SJCRH30 (cell line): ENCODE data around the gene XAGE3. TPM values are rescaled to one million over a fixed set of nuclear protein-coding genes. Genes with fewer than 3 reads are reported as not detected.
"Not testable (repeated sequence)": the region's sequence is repeated elsewhere in the genome, so short reads cannot be mapped to it uniquely, and the experiment has no call there.

Experiments used
- DNase-seq, 2 experiments: peaks; one replicate each; pipeline ENCODE4 v3.0.0-alpha.2; 2015 to 2020
- H3K27ac ChIP-seq: fragments of 250-450 bp; sonication (Bioruptor Pico); 2 replicates; pipeline ENCODE4 v1.5.1; 2020; ENCODE audit warnings: mild to moderate bottlenecking, moderate library complexity
- H3K27me3 ChIP-seq: fragments of 250-450 bp; sonication (Bioruptor Pico); 2 replicates; pipeline ENCODE4 v1.5.1; 2020; ENCODE audit warnings: mild to moderate bottlenecking, moderate library complexity
- H3K36me3 ChIP-seq: fragments of 250-450 bp; sonication (Bioruptor Pico); 2 replicates; pipeline ENCODE4 v1.5.1; 2020; ENCODE audit warnings: mild to moderate bottlenecking, moderate library complexity
- H3K4me1 ChIP-seq: fragments of 250-450 bp; sonication (Bioruptor Pico); 2 replicates; pipeline ENCODE4 v1.5.1; 2020; ENCODE audit warnings: mild to moderate bottlenecking, moderate library complexity
- H3K4me3 ChIP-seq: fragments of 250-450 bp; sonication (Bioruptor Pico); 2 replicates; pipeline ENCODE4 v1.5.1; 2020; ENCODE audit warnings: mild to moderate bottlenecking, moderate library complexity
- H3K9me3 ChIP-seq: fragments of 250-450 bp; sonication (Bioruptor Pico); replicated peaks from 2 replicates; pipeline ENCODE4 v1.5.1; 2020; ENCODE audit warnings: mild to moderate bottlenecking, moderate library complexity
- total RNA-seq: library from RNA; depleted of rRNA; stranded (reverse); fragments of >200 nt; shearing (Covaris generic); gene quantifications from 2 replicates; pipeline ENCODE4 v1.2.3, GENCODE V29; 2014; rRNA removed

XAGE3 gene
- total RNA-seq, 1 experiment from 2014 or later: not detected

DNA sequence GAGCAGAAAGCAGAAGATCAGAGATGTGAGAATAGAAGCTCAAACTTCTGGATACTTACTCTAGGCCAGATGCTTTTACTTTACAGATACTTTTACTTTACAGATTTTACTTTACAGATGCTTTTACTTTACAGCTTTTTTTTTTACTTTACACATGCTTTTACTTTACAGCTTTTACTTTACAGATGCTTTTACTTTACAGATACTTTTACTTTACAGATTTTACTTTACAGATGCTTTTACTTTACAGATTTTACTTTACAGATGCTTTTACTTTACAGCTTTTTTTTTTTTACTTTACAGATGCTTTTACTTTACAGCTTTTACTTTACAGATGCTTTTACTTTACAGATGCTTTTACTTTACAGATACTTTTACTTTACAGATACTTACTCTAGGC, 5.9 kb upstream of the XAGE3 start:
- H3K27me3 ChIP-seq, H3K27ac ChIP-seq, H3K4me1 ChIP-seq, H3K9me3 ChIP-seq, H3K4me3 ChIP-seq, H3K36me3 ChIP-seq, DNase-seq: not testable (repeated sequence)

DNA sequence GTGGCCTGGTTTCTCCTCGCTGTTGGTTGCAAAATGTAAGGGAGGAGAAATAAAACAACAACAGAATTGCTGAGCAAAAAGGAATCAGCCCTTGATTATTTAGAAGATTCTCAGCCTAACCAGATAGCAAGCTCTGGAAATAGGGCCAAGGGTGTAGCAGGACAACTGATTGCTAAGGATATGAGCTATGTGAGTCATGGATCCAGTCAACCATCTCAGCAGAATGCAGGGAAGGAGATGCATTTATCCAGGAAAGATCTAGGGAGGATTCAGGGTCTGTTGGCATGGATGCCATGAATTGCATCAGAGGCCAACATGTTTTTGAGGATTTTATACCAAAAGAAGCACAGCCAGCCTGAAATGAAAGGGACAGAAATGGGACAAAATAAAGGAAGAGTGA, 2.2 kb upstream of the XAGE3 start:
- no peak for DNase-seq
- no peak overlapping the region for H3K27ac ChIP-seq
- H3K9me3 ChIP-seq: no peaks in the 10 kb centered on the region
- H3K4me1 ChIP-seq: no peaks in the 10 kb centered on the region
- no peaks in the 10 kb centered on the region for H3K27me3 ChIP-seq
- H3K4me3 ChIP-seq: no peak overlapping the region
- H3K36me3 ChIP-seq: no peaks in the 10 kb centered on the region

DNA sequence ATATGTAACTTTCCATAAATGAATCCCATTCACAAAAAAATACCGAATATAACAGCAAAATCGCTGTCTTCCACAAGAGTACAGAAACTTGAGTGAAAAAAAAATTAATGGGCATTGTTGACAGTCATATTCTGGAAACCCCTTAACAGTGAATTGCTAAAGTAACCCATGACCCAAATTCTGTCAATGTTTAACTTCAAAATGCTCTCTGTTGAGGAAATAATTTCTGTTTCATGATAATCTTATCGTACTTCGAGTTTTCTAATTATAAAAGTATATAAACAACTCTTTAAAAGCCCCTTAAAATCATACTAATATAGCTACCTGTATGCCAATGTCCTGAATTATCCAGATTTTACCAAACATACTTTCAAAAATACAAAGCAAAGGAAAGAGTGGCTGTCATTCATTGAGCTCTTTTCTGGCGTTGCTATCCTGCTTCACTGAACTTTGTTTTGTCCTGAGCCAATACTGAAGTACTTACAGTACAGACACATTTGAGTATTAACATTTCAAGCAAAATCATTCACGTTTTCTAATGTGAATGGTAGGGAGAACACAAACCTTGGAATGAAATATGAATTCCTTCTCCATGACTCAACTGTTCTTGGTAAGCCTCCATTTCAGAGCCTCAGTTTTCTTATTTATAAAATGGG, 2.4 kb downstream of the XAGE3 start:
- no peaks in the 10 kb centered on the region for H3K27me3 ChIP-seq
- H3K9me3 ChIP-seq: no peaks in the 10 kb centered on the region
- no peaks in the 10 kb centered on the region for H3K36me3 ChIP-seq
- no peak overlapping the region for H3K4me3 ChIP-seq
- no peak for DNase-seq
- no peaks in the 10 kb centered on the region for H3K4me1 ChIP-seq
- H3K27ac ChIP-seq: no peak overlapping the region

DNA sequence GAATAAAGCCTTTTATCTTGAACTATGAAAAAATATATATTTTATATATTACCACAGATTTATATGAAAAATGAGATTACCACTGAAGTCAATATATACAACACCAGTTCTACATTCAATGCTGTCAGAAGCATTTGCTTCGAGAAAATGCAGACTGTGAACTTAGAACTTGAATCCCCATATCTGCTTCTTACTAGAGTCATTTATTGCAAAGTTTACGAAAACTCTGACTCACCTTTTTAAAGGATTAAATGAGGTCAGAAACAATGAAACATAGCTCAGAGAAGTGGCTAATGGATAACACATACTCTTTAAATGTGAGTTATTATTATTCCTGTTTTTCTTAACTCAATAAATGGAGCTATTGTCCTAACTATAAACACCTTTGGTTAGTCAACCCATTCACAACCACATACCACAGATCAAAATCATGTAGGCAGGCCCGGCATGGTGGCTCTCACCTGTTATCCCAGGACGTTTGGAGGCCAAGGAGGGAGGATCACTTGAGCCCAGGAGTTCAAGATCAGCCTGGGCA, 10.8 kb downstream of the XAGE3 start:
- not testable (repeated sequence) for H3K9me3 ChIP-seq, H3K27me3 ChIP-seq, H3K27ac ChIP-seq, H3K4me1 ChIP-seq, H3K4me3 ChIP-seq, H3K36me3 ChIP-seq, DNase-seq

DNA sequence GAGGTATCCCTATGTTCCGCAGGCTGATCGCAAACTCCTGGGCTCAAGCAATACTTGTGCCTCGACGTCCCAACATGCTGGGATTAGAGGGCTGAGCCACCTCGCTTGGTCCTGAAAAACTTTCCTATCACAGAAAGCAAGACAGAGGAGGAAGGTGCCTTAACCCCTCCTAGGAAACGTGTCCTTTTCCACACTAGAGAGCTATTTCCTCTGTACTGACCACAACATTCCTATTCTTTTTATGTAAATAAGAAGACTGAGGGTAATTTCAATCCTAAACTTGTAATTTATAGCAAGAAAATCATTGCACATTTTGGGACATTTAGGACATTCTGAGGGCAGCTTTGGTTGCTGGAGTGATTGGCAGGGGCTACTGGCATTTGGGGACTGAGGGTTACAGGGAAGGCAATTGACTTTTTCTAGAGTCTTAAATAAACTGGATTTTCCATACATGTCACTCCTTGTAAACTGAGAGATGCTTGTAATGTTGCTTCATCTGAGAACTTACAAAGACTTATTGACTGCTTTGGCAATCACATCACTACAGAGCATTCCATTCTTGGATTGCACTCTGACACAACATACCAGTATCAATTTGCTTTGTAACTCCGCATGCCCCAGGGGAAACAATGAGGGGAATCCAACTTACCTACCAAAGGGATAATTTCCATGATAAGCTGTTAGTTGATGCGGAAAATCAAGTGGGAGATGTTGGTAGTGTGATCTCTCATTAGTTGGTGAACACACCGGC, 15.6 kb downstream of the XAGE3 start:
- Histone ChIP-seq H3K36me3 (no peaks in the 10 kb centered on the region), H3K27me3 (no peaks in the 10 kb centered on the region), H3K9me3 (no peaks in the 10 kb centered on the region), H3K4me1 (no peaks in the 10 kb centered on the region), H3K4me3 (no peak overlapping the region), H3K27ac (no peak overlapping the region)
- no peak for DNase-seq

DNA sequence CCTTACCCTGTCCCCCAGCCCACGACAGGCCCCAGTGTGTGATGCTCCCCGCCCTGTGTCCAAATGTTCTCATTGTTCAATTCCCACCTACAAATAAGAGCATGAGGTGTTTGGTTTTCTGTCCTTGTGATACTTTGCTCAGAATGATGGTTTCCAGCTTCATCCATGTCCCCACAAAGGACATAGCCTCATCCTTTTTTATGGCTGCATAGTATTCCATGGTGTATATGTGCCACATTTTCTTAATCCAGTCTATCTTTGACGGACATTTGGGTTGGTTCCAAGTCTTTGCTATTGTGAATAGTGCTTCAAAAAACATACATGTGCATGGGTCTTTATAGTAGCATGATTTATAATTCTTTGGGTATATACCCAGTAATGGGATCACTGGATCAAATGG, 24.3 kb downstream of the XAGE3 start:
- not testable (repeated sequence) for DNase-seq, H3K4me3 ChIP-seq, H3K27ac ChIP-seq, H3K9me3 ChIP-seq, H3K36me3 ChIP-seq, H3K27me3 ChIP-seq, H3K4me1 ChIP-seq

DNA sequence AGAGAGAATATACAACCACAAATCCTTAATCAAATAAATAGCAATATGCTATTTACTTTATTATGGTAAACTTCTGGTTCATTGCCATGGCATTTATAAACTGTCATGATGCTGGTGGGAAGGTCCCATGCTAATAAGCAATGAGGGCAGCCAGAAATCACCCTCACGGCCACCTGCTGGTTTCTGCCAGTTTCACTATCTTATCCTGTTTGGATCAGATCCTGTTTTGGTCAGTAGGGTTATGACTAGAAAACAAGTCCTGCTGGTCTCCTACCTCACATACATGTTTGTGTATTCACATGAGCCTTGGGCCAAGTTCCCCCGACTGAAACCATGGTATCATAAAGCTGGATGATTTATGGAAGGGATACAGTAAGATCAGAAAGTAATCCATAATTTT, 28.7 kb downstream of the XAGE3 start:
- H3K36me3 ChIP-seq: no peaks in the 10 kb centered on the region
- no peak overlapping the region for H3K4me3 ChIP-seq
- no peaks in the 10 kb centered on the region for H3K9me3 ChIP-seq
- no peaks in the 10 kb centered on the region for H3K4me1 ChIP-seq
- H3K27me3 ChIP-seq: no peaks in the 10 kb centered on the region
- DNase-seq: no peak
- no peak overlapping the region for H3K27ac ChIP-seq

DNA sequence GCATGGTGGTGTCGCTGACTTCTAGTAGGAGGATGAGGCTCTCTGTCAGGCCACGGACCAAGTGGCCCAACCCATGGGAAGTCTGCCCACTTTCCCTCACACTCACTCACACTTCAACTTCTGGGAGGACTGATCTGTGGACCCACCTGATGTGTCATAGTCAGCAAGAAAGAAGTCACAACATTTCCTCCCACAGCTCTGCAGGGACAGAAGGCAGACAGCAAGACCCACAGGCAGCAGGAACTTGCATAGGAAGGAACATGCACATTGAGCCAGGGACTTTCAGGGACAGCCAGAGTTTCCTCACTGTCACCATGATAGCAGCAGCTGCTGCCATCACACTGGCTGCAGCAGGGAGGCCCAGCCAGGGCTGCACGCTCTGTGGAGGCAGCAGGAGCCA, 37.3 kb downstream of the XAGE3 start:
- Histone ChIP-seq H3K4me3 (no peak overlapping the region), H3K36me3 (no peaks in the 10 kb centered on the region), H3K27ac (no peak overlapping the region), H3K9me3 (no peaks in the 10 kb centered on the region), H3K4me1 (no peaks in the 10 kb centered on the region), H3K27me3 (no peaks in the 10 kb centered on the region)
- no peak for DNase-seq

DNA sequence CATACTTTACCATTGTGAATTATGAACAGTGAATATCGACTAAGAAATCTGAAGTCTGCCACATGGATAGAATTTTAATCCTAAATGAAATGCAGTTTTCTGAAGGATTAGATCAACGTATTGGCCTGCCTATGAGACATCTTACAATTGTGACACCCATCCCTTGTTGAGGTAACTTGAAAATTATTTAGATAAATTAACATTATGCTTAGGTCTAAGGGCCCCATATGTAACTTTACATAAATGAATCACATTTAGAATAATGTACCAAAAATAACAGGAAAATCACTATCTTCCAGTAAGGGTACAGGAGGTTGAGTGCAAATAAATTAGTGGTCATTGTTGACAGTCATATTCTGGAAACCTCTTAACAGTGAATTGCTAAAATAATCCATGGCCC, 43.3 kb downstream of the XAGE3 start:
- Histone ChIP-seq H3K27ac (no peak overlapping the region), H3K4me3 (no peak overlapping the region), H3K27me3 (no peaks in the 10 kb centered on the region), H3K36me3 (no peaks in the 10 kb centered on the region), H3K9me3 (no peaks in the 10 kb centered on the region), H3K4me1 (no peaks in the 10 kb centered on the region)
- DNase-seq: no peak

DNA sequence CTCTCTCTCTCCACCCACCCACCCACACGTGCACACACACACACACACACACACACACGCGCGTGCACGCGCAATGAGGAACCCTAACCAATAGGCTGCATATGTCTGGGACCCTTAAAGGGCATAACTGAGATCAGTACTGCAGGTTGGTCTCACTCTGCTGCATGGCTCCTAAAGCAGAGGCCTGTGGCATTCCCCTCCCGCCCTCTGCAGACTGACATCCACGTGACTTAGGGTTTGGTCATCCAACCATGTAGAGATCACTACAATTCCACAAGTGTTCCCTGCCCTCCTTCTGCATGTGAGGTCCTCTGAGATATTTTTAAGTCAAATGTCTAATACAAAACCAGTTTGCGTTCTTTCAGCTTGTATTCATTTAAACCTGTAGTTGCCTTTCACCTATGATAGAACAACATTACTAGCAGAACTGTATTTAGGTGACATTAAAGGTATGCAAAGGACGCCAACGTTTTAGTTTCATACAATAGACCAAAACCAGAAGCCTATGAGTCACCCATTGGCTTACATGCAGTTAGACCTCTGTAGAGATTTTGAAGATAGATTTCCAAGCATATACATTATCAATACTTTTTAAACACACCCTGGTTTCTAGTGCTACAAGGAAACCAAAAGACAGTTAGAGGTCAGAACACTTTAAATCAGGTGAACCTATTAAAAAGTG, 46.7 kb downstream of the XAGE3 start:
- Histone ChIP-seq H3K27me3 (no peaks in the 10 kb centered on the region), H3K36me3 (no peaks in the 10 kb centered on the region), H3K9me3 (no peaks in the 10 kb centered on the region), H3K27ac (no peak overlapping the region), H3K4me3 (no peak overlapping the region), H3K4me1 (no peaks in the 10 kb centered on the region)
- DNase-seq: no peak

DNA sequence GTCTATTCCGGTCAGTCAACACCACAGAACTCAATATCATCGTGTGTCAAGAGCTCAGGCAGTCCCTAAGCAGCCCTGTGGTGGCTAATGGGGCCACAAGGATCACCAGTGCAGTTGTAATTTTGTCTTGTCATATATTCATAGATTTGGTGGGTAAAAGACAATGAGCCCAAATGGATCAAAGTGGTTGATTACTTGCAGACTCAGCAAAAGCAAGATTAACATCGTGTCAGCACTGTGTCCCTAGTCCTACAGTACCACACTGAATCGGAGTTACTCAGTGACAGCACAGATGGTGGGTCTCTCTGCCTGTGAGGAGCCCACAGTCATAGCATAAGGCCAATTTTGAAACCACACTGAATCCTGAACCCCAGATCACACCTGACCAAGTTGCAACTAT, 48.1 kb downstream of the XAGE3 start:
- Histone ChIP-seq H3K27me3 (no peaks in the 10 kb centered on the region), H3K9me3 (no peaks in the 10 kb centered on the region), H3K27ac (no peak overlapping the region), H3K4me3 (no peak overlapping the region), H3K4me1 (no peaks in the 10 kb centered on the region), H3K36me3 (no peaks in the 10 kb centered on the region)
- DNase-seq: no peak

Other genes starting within 250 kb of the XAGE3 start
- not detected in 2 replicates for gene SSX7, start 213.2 kb downstream of the XAGE3 start, total RNA-seq
- gene SSX2, start 160.9 kb downstream of the XAGE3 start, total RNA-seq: not detected in 2 replicates
- gene SSX2B, start 116.8 kb downstream of the XAGE3 start, total RNA-seq: not detected in 2 replicates
- gene SPANXN5, start 70.7 kb downstream of the XAGE3 start, total RNA-seq: not detected in 2 replicates
- gene XAGE5, start 56.8 kb downstream of the XAGE3 start, total RNA-seq: not detected in 2 replicates
- 5.3 and 8.0 TPM in 2 replicates for gene FAM156B, start 29.2 kb upstream of the XAGE3 start, total RNA-seq
- 6.9 and 8.7 TPM in 2 replicates for gene FAM156A, start 90.4 kb upstream of the XAGE3 start, total RNA-seq
- gene GPR173, start 180.7 kb upstream of the XAGE3 start, total RNA-seq: 1.3 TPM in 2 replicates
- 9.3 and 11.8 TPM in 2 replicates for gene TSPYL2, start 214.3 kb upstream of the XAGE3 start, total RNA-seq
- 5.7 and 6.7 TPM in 2 replicates for gene KANTR, start 226.1 kb upstream of the XAGE3 start, total RNA-seq